Activated CD4-positive, alpha-beta T cell treated with anti-CD3 and anti-CD28 coated beads for 36 hours (primary cell): ENCODE measurements around the gene ADGRV1. TPM values are rescaled to one million over a fixed set of nuclear protein-coding genes. Genes with fewer than 3 reads are reported as not detected.

Experiments used
- ATAC-seq: fragments of 200-7000 bp; cut with Tn5 transposase; one replicate; pipeline ENCODE4 v1.10.0; 2021; ENCODE audit warnings: mild to moderate bottlenecking, moderate library complexity
- CTCF ChIA-PET: fragments of 350-600 bp; sonication (Branson Sonifier 250); formaldehyde crosslinking; loops from one replicate; lab custom pipeline; 2021; ENCODE audit warnings: antibody characterized with exemption; lab: Charles Lee
- POLR2A ChIA-PET: fragments of 350-600 bp; sonication (Branson Sonifier 250); formaldehyde crosslinking; loops from one replicate; lab custom pipeline; 2021; ENCODE audit warnings: antibody characterized with exemption, inconsistent platforms; lab: Charles Lee
- DNase-seq: peaks from one replicate; pipeline ENCODE4 v3.0.0-alpha.2; 2020
- H3K27ac Mint-ChIP-seq: one replicate; pipeline ENCODE4 v1.8.0; 2021; ENCODE audit warnings: mixed read lengths
- H3K27me3 Mint-ChIP-seq: one replicate; pipeline ENCODE4 v1.8.0; 2021; ENCODE audit warnings: mixed read lengths
- H3K36me3 Mint-ChIP-seq: one replicate; pipeline ENCODE4 v1.8.0; 2021; ENCODE audit warnings: low read depth, mixed read lengths
- H3K4me1 Mint-ChIP-seq: one replicate; pipeline ENCODE4 v1.8.0; 2021; ENCODE audit warnings: mixed read lengths
- H3K4me3 Mint-ChIP-seq: one replicate; pipeline ENCODE4 v1.8.0; 2021; ENCODE audit warnings: mild to moderate bottlenecking, moderate library complexity, mixed read lengths
- H3K9me3 Mint-ChIP-seq: one replicate; pipeline ENCODE4 v1.8.0; 2021; ENCODE audit warnings: low read depth, mixed read lengths
- intact Hi-C, 2 experiments: fragments of 100-400 bp; cut with DNase I in 1 of 2; cut with micrococcal nuclease in 1 of 2; formaldehyde crosslinking; loops; one replicate each; pipeline versions ENCODE4 v1.14.2 to v1.15.1; 2022 to 2024; cut with DNase I, micrococcal nuclease
- total RNA-seq, 2 experiments: library from RNA; stranded (reverse); gene quantifications; one replicate each; pipeline ENCODE4 v1.2.3, GENCODE V29; 2021

Gene ADGRV1
- total RNA-seq, 2 experiments from 2014 or later: 0.02 to 0.12 TPM

DNA sequence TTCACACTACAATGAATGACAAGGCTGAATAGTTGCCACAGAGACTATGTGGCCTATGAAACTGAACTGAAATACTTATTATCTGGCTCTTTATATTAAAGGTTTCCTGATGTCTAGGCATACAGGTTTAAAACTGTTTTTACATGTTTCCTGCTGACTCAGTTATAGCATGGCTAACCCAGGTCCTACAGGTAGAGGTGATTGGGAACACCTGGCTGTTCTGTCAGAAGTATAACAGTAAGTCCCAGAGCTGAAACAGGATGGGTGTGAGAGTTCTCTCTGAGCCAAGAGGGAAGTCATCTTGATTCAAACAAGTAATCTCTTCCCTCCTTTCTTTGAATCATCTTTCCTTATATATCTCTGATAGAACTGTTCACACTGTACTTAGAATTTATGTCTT lies 4.9 kb upstream of the ADGRV1 start:
- Mint-ChIP-seq H3K27ac (no peak overlapping the region), H3K9me3 (no peaks in the 10 kb centered on the region), H3K27me3 (peaks cover 51% of the 10 kb centered on the region), H3K36me3 (no peaks in the 10 kb centered on the region), H3K4me3 (no peak overlapping the region), H3K4me1 (peaks cover 7% of the 10 kb centered on the region)
- ChIA-PET POLR2A (no interaction called here), CTCF (interaction anchor here (1.3 kb wide), 1 partner anchor 14 kb away, joined by 3 read pairs; no protein-coding TSS in a partner anchor)
- ATAC-seq (no peak), DNase-seq (no peak)
- intact Hi-C loops: no loop called here

DNA sequence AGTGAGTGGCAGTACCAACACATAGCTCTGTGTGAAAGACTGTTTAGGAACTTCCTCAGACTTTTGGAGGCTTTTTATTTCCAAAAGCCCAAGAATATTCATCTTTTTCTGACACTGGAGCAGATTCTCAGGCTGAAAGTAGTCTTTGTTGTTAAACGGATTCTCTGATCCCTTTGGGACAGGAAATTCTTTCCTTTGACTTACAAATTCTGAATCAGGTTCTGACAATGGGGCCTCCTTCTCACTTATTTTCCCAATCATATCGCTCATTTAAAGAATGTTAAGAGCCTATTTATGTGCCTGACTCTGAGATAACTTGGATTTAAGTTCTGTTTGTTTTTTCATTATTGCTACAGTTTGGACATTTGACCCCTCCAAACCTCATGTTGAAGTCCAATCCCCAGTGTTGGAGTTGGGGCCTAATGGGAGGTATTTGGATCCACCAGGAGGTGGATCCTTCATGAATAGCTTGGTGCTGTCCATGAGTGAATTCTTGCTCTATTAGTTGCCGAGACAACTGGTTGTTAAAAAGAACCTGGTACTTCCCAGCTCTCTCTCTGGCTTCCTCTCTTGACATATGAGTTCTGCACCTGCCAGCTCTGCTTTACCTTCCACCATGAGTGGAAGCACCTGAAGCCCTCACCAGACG lies 4.1 kb upstream of the ADGRV1 start:
- no peak overlapping the region for H3K27ac Mint-ChIP-seq
- intact Hi-C loops: no loop called here
- ATAC-seq (no peak), DNase-seq (no peak)
- H3K9me3 Mint-ChIP-seq: no peaks in the 10 kb centered on the region
- CTCF ChIA-PET: interaction anchor here (1.3 kb wide), 1 partner anchor 13 kb away, joined by 3 read pairs; no protein-coding TSS in a partner anchor
- no peak overlapping the region for H3K4me3 Mint-ChIP-seq
- no peaks in the 10 kb centered on the region for H3K36me3 Mint-ChIP-seq
- POLR2A ChIA-PET: no interaction called here
- H3K27me3 Mint-ChIP-seq: peaks cover 55% of the 10 kb centered on the region
- H3K4me1 Mint-ChIP-seq: peaks cover 10% of the 10 kb centered on the region

DNA sequence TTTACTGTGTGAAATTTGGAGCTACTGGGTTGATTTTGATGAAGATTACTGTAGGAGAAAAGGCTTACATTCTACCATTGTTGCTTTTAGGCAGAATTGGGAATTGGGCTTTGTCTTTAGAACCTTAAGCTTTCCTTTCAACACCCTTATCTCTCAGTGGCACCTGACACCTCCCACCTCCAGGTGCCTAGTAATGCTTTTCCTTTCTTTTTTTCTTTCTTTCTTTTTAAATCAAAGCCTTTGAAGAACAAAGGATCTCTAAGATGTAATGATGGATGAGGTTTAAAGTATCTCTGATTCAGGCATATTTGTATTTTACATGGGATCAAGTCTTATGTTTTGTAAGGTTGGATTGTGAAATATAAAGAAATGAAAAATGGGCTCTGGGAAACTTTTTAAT lies 2.9 kb upstream of the ADGRV1 start:
- Mint-ChIP-seq H3K4me1 (peaks cover 10% of the 10 kb centered on the region), H3K36me3 (no peaks in the 10 kb centered on the region), H3K4me3 (no peak overlapping the region), H3K27ac (no peak overlapping the region), H3K9me3 (no peaks in the 10 kb centered on the region), H3K27me3 (peaks cover 61% of the 10 kb centered on the region)
- DNase-seq (no peak), ATAC-seq (no peak)
- ChIA-PET POLR2A (no interaction called here), CTCF (no interaction called here)
- intact Hi-C loops: no loop called here

DNA sequence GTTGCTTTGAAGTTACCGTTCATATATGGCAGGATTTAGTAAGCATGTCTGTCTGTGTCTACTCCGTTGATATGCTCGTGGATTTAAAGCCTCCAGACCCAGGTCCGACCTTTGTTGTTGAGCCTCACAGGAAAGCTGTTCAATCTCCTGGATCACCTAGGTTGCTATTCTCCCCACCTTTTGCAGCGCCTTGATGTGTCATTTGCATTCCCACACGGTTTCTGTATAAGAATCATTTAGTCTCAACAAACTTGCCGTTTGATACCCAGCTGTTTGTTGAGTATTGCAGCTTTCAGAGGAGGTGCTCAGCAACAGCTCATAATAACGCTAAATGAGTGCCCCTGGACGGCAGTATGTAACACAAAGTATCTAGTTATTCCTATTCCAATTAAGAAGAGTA lies 1.2 kb upstream of the ADGRV1 start:
- H3K4me1 Mint-ChIP-seq: peaks cover 10% of the 10 kb centered on the region
- H3K4me3 Mint-ChIP-seq: no peak overlapping the region
- H3K36me3 Mint-ChIP-seq: no peaks in the 10 kb centered on the region
- H3K27me3 Mint-ChIP-seq: peaks cover 62% of the 10 kb centered on the region
- H3K9me3 Mint-ChIP-seq: no peaks in the 10 kb centered on the region
- intact Hi-C loops: no loop called here
- CTCF ChIA-PET: interaction anchor here (0.6 kb wide), 1 partner anchor 91 kb away, joined by 3 read pairs; no protein-coding TSS in a partner anchor
- DNase-seq (no peak), ATAC-seq (no peak)
- no peak overlapping the region for H3K27ac Mint-ChIP-seq
- POLR2A ChIA-PET: no interaction called here

DNA sequence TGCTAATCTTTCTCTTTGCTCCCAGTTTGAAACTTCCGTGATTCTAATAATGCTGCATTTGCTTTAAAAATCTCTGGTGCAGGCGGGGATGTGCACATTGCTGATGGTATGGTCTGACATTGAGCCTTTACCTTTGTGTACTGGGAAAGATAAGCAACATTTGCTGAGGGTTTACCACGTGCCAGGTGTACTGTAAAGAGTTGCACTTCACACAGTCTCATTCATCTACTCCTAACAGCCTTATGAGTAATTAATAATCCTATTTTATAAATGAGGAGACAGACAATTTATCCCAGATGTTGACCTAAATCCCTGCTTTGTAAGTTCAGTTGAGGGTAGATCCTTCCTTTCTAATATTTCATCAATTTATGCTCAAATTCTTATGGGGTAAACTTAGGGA lies 726 bp upstream of the ADGRV1 start:
- Mint-ChIP-seq H3K27me3 (peaks cover 62% of the 10 kb centered on the region), H3K36me3 (no peaks in the 10 kb centered on the region), H3K4me1 (peaks cover 10% of the 10 kb centered on the region), H3K9me3 (no peaks in the 10 kb centered on the region), H3K27ac (no peak overlapping the region), H3K4me3 (peak overlapping the region; percentile 58)
- POLR2A ChIA-PET: no interaction called here
- DNase-seq: no peak
- no peak for ATAC-seq
- CTCF ChIA-PET: interaction anchor here (0.6 kb wide), 1 partner anchor 90 kb away, joined by 3 read pairs; no protein-coding TSS in a partner anchor
- intact Hi-C loops: no loop called here

DNA sequence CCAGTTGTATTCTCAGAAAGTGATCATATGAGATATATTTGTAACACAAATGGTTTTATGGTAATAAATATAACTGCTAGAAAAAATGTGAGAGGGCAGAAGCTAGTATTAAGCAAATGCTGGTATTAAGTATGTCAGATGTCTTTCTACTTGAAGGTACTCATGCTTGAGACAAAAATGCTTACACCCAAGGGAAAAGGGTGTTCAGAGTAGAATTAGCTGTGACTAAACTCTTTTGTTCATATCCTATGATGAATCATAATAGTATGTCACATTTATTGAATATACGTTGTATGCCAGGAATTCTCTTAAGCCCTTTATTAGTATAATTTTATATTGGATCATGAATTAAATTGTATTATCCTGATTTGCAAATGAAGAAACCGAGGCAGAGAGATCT lies 2.2 kb downstream of the ADGRV1 start:
- ChIA-PET POLR2A (no interaction called here), CTCF (interaction anchor here (0.5 kb wide), 1 partner anchor 262 kb away, joined by 3 read pairs; no protein-coding TSS in a partner anchor)
- H3K9me3 Mint-ChIP-seq: no peaks in the 10 kb centered on the region
- intact Hi-C loops: no loop called here
- no peaks in the 10 kb centered on the region for H3K36me3 Mint-ChIP-seq
- ATAC-seq (no peak), DNase-seq (no peak)
- H3K4me3 Mint-ChIP-seq: no peak overlapping the region
- no peak overlapping the region for H3K27ac Mint-ChIP-seq
- H3K27me3 Mint-ChIP-seq: peaks cover 54% of the 10 kb centered on the region
- H3K4me1 Mint-ChIP-seq: peaks cover 10% of the 10 kb centered on the region

DNA sequence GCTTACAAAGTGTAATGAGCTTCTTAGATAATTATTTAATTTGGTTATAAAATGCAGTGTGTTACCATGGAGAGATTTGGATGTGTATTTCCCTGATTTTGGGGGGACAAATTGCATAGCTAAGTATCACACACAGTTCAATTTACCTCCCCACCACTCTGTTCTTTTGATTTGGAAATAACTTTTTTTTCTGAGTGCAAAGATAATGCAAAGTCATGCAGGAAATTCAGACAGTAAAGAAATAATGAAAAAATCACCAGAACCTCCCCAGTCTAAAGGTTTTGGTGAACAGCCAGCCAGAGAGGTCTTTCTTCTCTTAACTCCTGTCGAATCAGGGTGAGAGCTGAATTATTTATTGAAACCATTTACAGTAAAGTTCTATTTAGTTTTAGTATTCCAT lies 3.2 kb downstream of the ADGRV1 start:
- Mint-ChIP-seq H3K9me3 (no peaks in the 10 kb centered on the region), H3K27me3 (peaks cover 46% of the 10 kb centered on the region), H3K27ac (no peak overlapping the region), H3K36me3 (no peaks in the 10 kb centered on the region), H3K4me3 (no peak overlapping the region), H3K4me1 (peaks cover 10% of the 10 kb centered on the region)
- ATAC-seq (no peak), DNase-seq (no peak)
- ChIA-PET CTCF (no interaction called here), POLR2A (no interaction called here)
- intact Hi-C loops: no loop called here

DNA sequence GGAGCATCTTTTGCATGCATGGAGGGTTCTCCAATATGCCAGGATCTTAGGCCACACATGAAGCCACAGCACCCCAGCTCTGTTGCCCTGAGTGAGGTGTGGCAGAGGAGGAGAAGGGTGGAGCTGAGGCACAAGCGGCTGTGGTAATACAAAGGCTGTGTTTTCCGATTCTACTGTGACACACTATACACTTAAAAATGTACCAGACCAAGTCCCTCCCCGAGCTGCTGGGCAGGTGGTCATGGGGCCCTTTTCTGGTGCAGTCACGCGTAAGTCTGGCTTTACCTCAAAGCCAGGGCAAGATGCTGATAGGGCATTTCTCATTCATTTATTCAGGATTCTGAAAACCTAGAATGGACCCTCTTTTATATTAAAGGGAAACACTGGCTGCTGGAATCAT lies 3.7 kb downstream of the ADGRV1 start:
- ATAC-seq: no peak

DNA sequence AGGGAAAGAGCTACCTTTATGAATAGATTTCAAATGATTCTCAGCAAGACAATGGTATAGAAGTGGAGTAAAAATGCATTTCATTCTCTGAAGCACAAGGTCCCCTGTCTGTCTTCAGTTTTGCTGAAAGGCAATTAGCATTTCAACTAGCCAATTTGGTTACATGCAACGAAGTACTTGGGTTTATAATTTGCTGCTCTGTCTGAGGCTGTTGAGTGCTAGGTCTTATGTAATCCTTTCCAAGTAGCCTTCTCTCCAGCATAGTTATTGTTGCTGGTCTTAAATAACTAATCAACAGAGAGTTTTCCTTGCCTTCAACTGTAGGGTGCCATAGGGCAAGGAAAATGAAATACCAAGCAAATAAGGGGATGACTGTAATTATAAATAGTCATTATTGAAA lies 4.5 kb downstream of the ADGRV1 start:
- POLR2A ChIA-PET: no interaction called here
- CTCF ChIA-PET: interaction anchor here (1.1 kb wide), 1 partner anchor 19 kb away, joined by 3 read pairs; no protein-coding TSS in a partner anchor
- Mint-ChIP-seq H3K36me3 (no peaks in the 10 kb centered on the region), H3K27ac (no peak overlapping the region), H3K27me3 (peaks cover 36% of the 10 kb centered on the region), H3K4me1 (peaks cover 6% of the 10 kb centered on the region), H3K4me3 (no peak overlapping the region), H3K9me3 (no peaks in the 10 kb centered on the region)
- no peak for DNase-seq
- ATAC-seq: no peak
- intact Hi-C loops: no loop called here

More for the DNA sequence above, 3.7 kb downstream of the ADGRV1 start:
- no peaks in the 10 kb centered on the region for H3K36me3 Mint-ChIP-seq
- H3K27ac Mint-ChIP-seq: no peak overlapping the region
- H3K4me1 Mint-ChIP-seq: peaks cover 10% of the 10 kb centered on the region
- ChIA-PET CTCF (no interaction called here), POLR2A (no interaction called here)
- intact Hi-C loops: no loop called here
- H3K4me3 Mint-ChIP-seq: no peak overlapping the region
- no peak for DNase-seq
- H3K9me3 Mint-ChIP-seq: no peaks in the 10 kb centered on the region
- H3K27me3 Mint-ChIP-seq: peaks cover 43% of the 10 kb centered on the region

DNA sequence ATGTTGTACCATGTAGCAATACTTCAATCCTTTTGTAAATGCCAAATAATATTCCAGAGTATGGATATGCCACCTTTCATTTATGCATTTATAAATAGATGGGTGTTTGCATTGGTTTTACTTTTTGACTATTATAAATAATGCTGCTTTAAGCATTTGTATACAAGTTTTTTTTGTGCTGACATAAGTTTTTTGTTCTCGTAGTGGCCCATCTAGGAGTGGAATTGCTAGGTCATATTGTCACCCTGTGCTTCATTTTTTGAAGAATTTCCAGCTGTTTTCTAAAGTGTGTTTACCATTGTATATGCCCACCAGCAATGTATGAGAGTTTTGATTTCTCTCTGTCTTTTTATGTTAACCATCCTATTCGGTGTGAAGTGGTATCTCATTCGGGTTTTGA lies 6.9 kb downstream of the ADGRV1 start:
- POLR2A ChIA-PET: no interaction called here
- H3K4me3 Mint-ChIP-seq: no peak overlapping the region
- CTCF ChIA-PET: no interaction called here
- intact Hi-C loops: no loop called here
- DNase-seq (no peak), ATAC-seq (no peak)
- no peak overlapping the region for H3K27ac Mint-ChIP-seq
- no peaks in the 10 kb centered on the region for H3K4me1 Mint-ChIP-seq
- no peaks in the 10 kb centered on the region for H3K36me3 Mint-ChIP-seq
- no peaks in the 10 kb centered on the region for H3K9me3 Mint-ChIP-seq
- H3K27me3 Mint-ChIP-seq: peaks cover 26% of the 10 kb centered on the region

DNA sequence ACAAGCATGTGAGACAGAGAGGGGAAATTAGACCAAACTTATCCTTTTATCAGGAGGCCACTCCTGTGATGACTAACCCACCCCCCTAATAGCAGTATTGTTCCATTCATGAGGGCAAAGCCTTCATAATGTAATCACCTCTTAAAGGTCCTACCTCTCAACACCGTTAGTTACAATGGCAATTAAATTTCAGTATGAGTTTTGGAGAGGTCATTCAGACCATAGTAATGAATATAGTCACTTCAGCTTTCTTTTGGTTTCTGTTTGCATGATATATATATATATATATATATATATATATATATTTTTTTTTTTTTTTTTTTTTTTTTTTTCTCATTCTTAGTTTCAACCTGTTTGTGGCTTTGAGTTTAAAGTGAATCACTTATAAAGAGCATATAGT lies 10.5 kb downstream of the ADGRV1 start:
- intact Hi-C loops: no loop called here
- H3K27ac Mint-ChIP-seq: no peak overlapping the region
- H3K4me1 Mint-ChIP-seq: no peaks in the 10 kb centered on the region
- H3K9me3 Mint-ChIP-seq: no peaks in the 10 kb centered on the region
- ATAC-seq: no peak
- H3K27me3 Mint-ChIP-seq: peaks cover 24% of the 10 kb centered on the region
- ChIA-PET POLR2A (no interaction called here), CTCF (no interaction called here)
- no peak overlapping the region for H3K4me3 Mint-ChIP-seq
- H3K36me3 Mint-ChIP-seq: no peaks in the 10 kb centered on the region
- DNase-seq: no peak

DNA sequence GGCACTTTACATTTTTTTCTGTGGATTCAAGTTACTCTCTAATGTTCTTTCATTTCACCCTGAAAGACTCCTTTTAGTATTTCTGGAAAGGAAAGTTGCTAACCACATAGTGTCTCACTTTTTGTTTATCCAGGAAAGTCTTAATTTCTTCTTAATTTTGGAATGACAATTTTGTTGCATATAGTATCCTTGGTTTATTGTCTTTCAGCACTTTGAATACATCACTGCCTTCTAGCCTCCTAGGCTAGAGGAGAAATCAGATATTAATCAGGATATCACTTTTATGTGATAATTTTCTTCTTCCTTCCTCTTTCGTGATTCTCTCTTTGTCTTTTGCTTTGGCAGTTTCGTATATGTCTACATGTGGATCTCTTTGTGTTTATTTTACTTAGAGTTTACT lies 11.4 kb downstream of the ADGRV1 start:
- Mint-ChIP-seq H3K27me3 (peaks cover 25% of the 10 kb centered on the region), H3K36me3 (no peaks in the 10 kb centered on the region), H3K4me1 (no peaks in the 10 kb centered on the region), H3K4me3 (no peak overlapping the region), H3K9me3 (no peaks in the 10 kb centered on the region), H3K27ac (no peak overlapping the region)
- intact Hi-C loops: no loop called here
- CTCF ChIA-PET: interaction anchor here (0.6 to 1.1 kb wide), 2 partner anchors 47 to 98 kb away, joined by 3 to 6 read pairs; no protein-coding TSS in a partner anchor
- POLR2A ChIA-PET: no interaction called here
- DNase-seq (no peak), ATAC-seq (no peak)
